Neural progenitor cell (in vitro differentiated cells): Measurements from ENCODE around the gene AP4M1. TPM values are rescaled to one million over a fixed set of nuclear protein-coding genes. Genes with fewer than 3 reads are reported as not detected.

Experiments
- DNase-seq: peaks from one replicate; pipeline ENCODE4 v3.0.0-alpha.2; 2016; ENCODE audit warnings: low spot score
- H2AFZ ChIP-seq: fragments of 200-600 bp; sonication (generic); replicated peaks from 2 replicates; pipeline ENCODE4 v1.6.1; 2016; ENCODE audit warnings: antibody characterized with exemption
- H3F3A ChIP-seq: fragments of 200-600 bp; sonication (generic); 2 replicates; pipeline ENCODE4 v1.6.1; 2016; ENCODE audit warnings: antibody characterized with exemption, low read depth
- H3K27ac ChIP-seq: fragments of 200-600 bp; sonication (generic); 2 replicates; pipeline ENCODE4 v1.5.1; 2016; ENCODE audit warnings: mild to moderate bottlenecking
- H3K27me3 ChIP-seq: fragments of 200-600 bp; sonication (generic); 2 replicates; pipeline ENCODE4 v1.6.1; 2016; ENCODE audit warnings: mild to moderate bottlenecking, moderate library complexity
- H3K36me3 ChIP-seq: fragments of 200-600 bp; sonication (generic); 2 replicates; pipeline ENCODE4 v1.5.1; 2016
- H3K4me1 ChIP-seq: fragments of 200-600 bp; sonication (generic); 2 replicates; pipeline ENCODE4 v1.6.1; 2016; ENCODE audit warnings: mixed run types
- H3K4me2 ChIP-seq: fragments of 200-600 bp; sonication (generic); 2 replicates; pipeline ENCODE4 v1.6.1; 2016
- H3K4me3 ChIP-seq: fragments of 200-600 bp; sonication (generic); 2 replicates; pipeline ENCODE4 v1.5.1; 2016
- H3K79me2 ChIP-seq: fragments of 200-600 bp; sonication (generic); 2 replicates; pipeline ENCODE4 v1.6.1; 2016; ENCODE audit warnings: low read depth
- H3K9ac ChIP-seq: fragments of 200-600 bp; sonication (generic); 2 replicates; pipeline ENCODE4 v1.6.1; 2016
- H3K9me3 ChIP-seq: fragments of 200-600 bp; sonication (generic); 2 replicates; pipeline ENCODE4 v1.5.1; 2016; ENCODE audit warnings: low read depth
- H4K20me1 ChIP-seq: fragments of 200-600 bp; sonication (generic); 2 replicates; pipeline ENCODE4 v1.6.1; 2016; ENCODE audit warnings: low read depth
- H3K27ac Mint-ChIP-seq: 3 replicates; pipeline ENCODE4 v1.8.0; 2021; ENCODE audit warnings: mixed read lengths
- H3K27me3 Mint-ChIP-seq: 2 replicates; pipeline ENCODE4 v1.8.0; 2022; ENCODE audit warnings: low read depth, mild to moderate bottlenecking, inconsistent platforms, moderate library complexity, mixed read lengths; ENCODE audit not compliant: insufficient read depth
- H3K36me3 Mint-ChIP-seq: 3 replicates; pipeline ENCODE4 v1.8.0; 2021; ENCODE audit warnings: mixed read lengths
- H3K4me1 Mint-ChIP-seq: 3 replicates; pipeline ENCODE4 v1.8.0; 2021; ENCODE audit warnings: mixed read lengths
- H3K4me3 Mint-ChIP-seq: 3 replicates; pipeline ENCODE4 v1.8.0; 2021; ENCODE audit warnings: mild to moderate bottlenecking, moderate library complexity, mixed read lengths
- H3K9me3 Mint-ChIP-seq: 3 replicates; pipeline ENCODE4 v1.8.0; 2020; ENCODE audit warnings: mixed read lengths
- CTCF ChIP-seq: fragments of 200-600 bp; sonication (generic); IDR thresholded peaks from 2 replicates; pipeline ENCODE4 v1.5.1; 2017; ENCODE audit warnings: antibody characterized with exemption, mild to moderate bottlenecking
- EZH2 ChIP-seq: fragments of 200-600 bp; sonication (generic); IDR thresholded peaks from 2 replicates; pipeline ENCODE4 v1.6.1; 2017; ENCODE audit warnings: antibody characterized with exemption, mild to moderate bottlenecking, moderate library complexity
- EZH2phosphoT487 ChIP-seq: fragments of 200-600 bp; sonication (generic); IDR thresholded peaks from 2 replicates; pipeline ENCODE4 v1.6.1; 2017; ENCODE audit warnings: antibody characterized with exemption
- total RNA-seq: library from RNA; depleted of rRNA; stranded (reverse); fragments of >200 nt; gene quantifications from 2 replicates; pipeline ENCODE4 v1.2.3, GENCODE V29; 2015; ENCODE audit warnings: low replicate concordance

Gene AP4M1
- total RNA-seq, 1 donor from 2014 or later, result 15.3 TPM

GRCh38 chr7:100090527-100091410 is 10.7 kb upstream of the AP4M1 start:
- no peak overlapping the region for H2AFZ ChIP-seq
- no peaks in the 10 kb centered on the region for H3K9me3 ChIP-seq
- Mint-ChIP-seq H3K4me1 (peaks cover 23% of the 10 kb centered on the region), H3K36me3 (peaks cover 35% of the 10 kb centered on the region), H3K4me3 (peak overlapping the region; percentile 80), H3K9me3 (no peaks in the 10 kb centered on the region), H3K27ac (peak overlapping the region; percentile 46), H3K27me3 (peaks cover 11% of the 10 kb centered on the region)
- peaks cover 26% of the 10 kb centered on the region for H3K79me2 ChIP-seq
- H3K4me3 ChIP-seq, result no peak overlapping the region
- peaks cover 3% of the 10 kb centered on the region for H3K4me1 ChIP-seq
- TF ChIP-seq EZH2phosphoT487, result no peak
- TF ChIP-seq EZH2, result no peak
- no peak for TF ChIP-seq CTCF
- H3K27ac ChIP-seq, result no peak overlapping the region
- no peak overlapping the region for H3K9ac ChIP-seq
- H3F3A ChIP-seq, result peaks cover 81% of the 10 kb centered on the region
- peaks cover 6% of the 10 kb centered on the region for H3K36me3 ChIP-seq
- DNase-seq, result no peak
- H4K20me1 ChIP-seq, result peaks cover 32% of the 10 kb centered on the region
- H3K27me3 ChIP-seq, result no peaks in the 10 kb centered on the region
- no peak overlapping the region for H3K4me2 ChIP-seq

GRCh38 chr7:100091411-100092181 is 9.8 kb upstream of the AP4M1 start:
- Histone ChIP-seq H3F3A (peaks cover 89% of the 10 kb centered on the region), H3K9me3 (no peaks in the 10 kb centered on the region), H3K9ac (no peak overlapping the region), H3K27me3 (no peaks in the 10 kb centered on the region), H3K79me2 (peaks cover 34% of the 10 kb centered on the region), H3K4me1 (peaks cover 3% of the 10 kb centered on the region), H2AFZ (no peak overlapping the region), H3K27ac (peak overlapping the region; percentile 54), H3K36me3 (peaks cover 6% of the 10 kb centered on the region), H3K4me3 (no peak overlapping the region), H4K20me1 (peaks cover 40% of the 10 kb centered on the region), H3K4me2 (no peak overlapping the region)
- Mint-ChIP-seq H3K27ac (no peak overlapping the region), H3K27me3 (peaks cover 12% of the 10 kb centered on the region), H3K36me3 (peaks cover 38% of the 10 kb centered on the region), H3K4me1 (peaks cover 23% of the 10 kb centered on the region), H3K9me3 (no peaks in the 10 kb centered on the region), H3K4me3 (peak overlapping the region; percentile 80)
- peak; percentile 15 for DNase-seq
- no peak for TF ChIP-seq EZH2
- TF ChIP-seq CTCF, result no peak
- TF ChIP-seq EZH2phosphoT487, result no peak

GRCh38 chr7:100093054-100093453 is 8.4 kb upstream of the AP4M1 start:
- peaks cover 13% of the 10 kb centered on the region for H3K27me3 Mint-ChIP-seq
- H3K4me3 Mint-ChIP-seq, result no peak overlapping the region
- no peak overlapping the region for H2AFZ ChIP-seq
- H3K79me2 ChIP-seq, result peaks cover 48% of the 10 kb centered on the region
- peaks cover 95% of the 10 kb centered on the region for H3F3A ChIP-seq
- no peak overlapping the region for H3K4me3 ChIP-seq
- H3K9me3 Mint-ChIP-seq, result no peaks in the 10 kb centered on the region
- H3K27me3 ChIP-seq, result no peaks in the 10 kb centered on the region
- H3K4me1 Mint-ChIP-seq, result peaks cover 29% of the 10 kb centered on the region
- no peak for TF ChIP-seq CTCF
- TF ChIP-seq EZH2, result no peak
- no peak for TF ChIP-seq EZH2phosphoT487
- peaks cover 3% of the 10 kb centered on the region for H3K4me1 ChIP-seq
- H3K27ac ChIP-seq, result peak overlapping the region; percentile 60
- no peak for DNase-seq
- peaks cover 53% of the 10 kb centered on the region for H4K20me1 ChIP-seq
- no peaks in the 10 kb centered on the region for H3K9me3 ChIP-seq
- no peak overlapping the region for H3K9ac ChIP-seq
- no peak overlapping the region for H3K27ac Mint-ChIP-seq
- H3K4me2 ChIP-seq, result no peak overlapping the region
- H3K36me3 Mint-ChIP-seq, result peaks cover 49% of the 10 kb centered on the region
- H3K36me3 ChIP-seq, result peaks cover 10% of the 10 kb centered on the region
